SK-N-MC (cell line): ENCODE results near the gene ACOT12.
A peak's percentile ranks its signal among the peaks of the same experiment; 100 is the strongest.
"Not testable (repeated sequence)": the region's sequence is repeated elsewhere in the genome, so short reads cannot be mapped to it uniquely, and the experiment has no call there.

Experiments used
- DNase-seq: peaks from one replicate; pipeline ENCODE4 v3.0.0-alpha.2; 2011; ENCODE audit warnings: low read depth, low spot score
- H3K27ac ChIP-seq: fragments of 200-600 bp; sonication (generic); 2 replicates; pipeline ENCODE4 v1.5.1; 2016; ENCODE audit warnings: mixed run types
- H3K36me3 ChIP-seq: fragments of 200-600 bp; sonication (generic); 2 replicates; pipeline ENCODE4 v1.6.1; 2017; ENCODE audit warnings: antibody characterized with exemption, low read length, mixed read lengths; ENCODE audit not compliant: insufficient read depth
- H3K4me3 ChIP-seq: fragments of 200-600 bp; sonication (generic); 2 replicates; pipeline ENCODE4 v1.5.1; 2016
- H3K9ac ChIP-seq: fragments of 200-600 bp; sonication (generic); 2 replicates; pipeline ENCODE4 v1.8.0; 2017; ENCODE audit warnings: mixed run types, mixed read lengths; ENCODE audit not compliant: insufficient read length
- H3K9me3 ChIP-seq: fragments of 200-600 bp; sonication (generic); 2 replicates; pipeline ENCODE4 v1.6.1; 2017; ENCODE audit warnings: low read depth, mild to moderate bottlenecking, antibody characterized with exemption, low read length, moderate library complexity, mixed read lengths
- EZH2 ChIP-seq: fragments of 200-600 bp; sonication (generic); IDR thresholded peaks from one replicate; pipeline ENCODE4 v1.6.1; 2017; ENCODE audit warnings: antibody characterized with exemption
- FOXP2 ChIP-seq: optimal IDR thresholded peaks from 2 replicates; pipeline ENCODE3; 2011; ENCODE audit warnings: mild to moderate bottlenecking, moderate library complexity; ENCODE audit not compliant: insufficient read depth; ENCODE audit errors: extremely low read length, control extremely low read depth
- POLR2AphosphoS5 ChIP-seq: IDR thresholded peaks from 2 replicates; pipeline ENCODE4 v1.6.1; 2012; ENCODE audit warnings: mild to moderate bottlenecking, low read depth, low read length, borderline replicate concordance

The ACOT12 gene

GRCh38 chr5:81301271-81302015 lies 92.5 kb downstream of the ACOT12 start, which contains the start of gene ZCCHC9:
Gene ZCCHC9, plus strand, starts transcription at chr5:81301587. Its CDS starts 3,171 bp downstream, at chr5:81304758.
- Histone ChIP-seq H3K4me3 (peak within 1 kb of the TSS; percentile 94), H3K9me3 (no peaks in the 10 kb centered on the region), H3K27ac (peak within 1 kb of the TSS; percentile 67), H3K9ac (peak within 1 kb of the TSS; percentile 92), H3K36me3 (peaks cover 4% of the 10 kb centered on the region)
- DNase-seq: peak; percentile 79
- peak; percentile 97 for TF ChIP-seq POLR2AphosphoS5
- TF ChIP-seq EZH2: no peak
- TF ChIP-seq FOXP2: peak; percentile 85

GRCh38 chr5:81300921-81301270 lies 93.0 kb downstream of the ACOT12 start:
- no peak for DNase-seq
- H3K4me3 ChIP-seq: peak overlapping the region; percentile 94
- TF ChIP-seq EZH2: no peak
- TF ChIP-seq FOXP2: no peak
- TF ChIP-seq POLR2AphosphoS5: no peak

GRCh38 chr5:81297531-81297930 lies 96.4 kb downstream of the ACOT12 start:
- no peak for DNase-seq
- no peak for TF ChIP-seq EZH2
- no peak for TF ChIP-seq FOXP2
- TF ChIP-seq POLR2AphosphoS5: no peak
- Histone ChIP-seq H3K27ac (no peak overlapping the region), H3K4me3 (no peak overlapping the region), H3K9me3 (peaks cover 6% of the 10 kb centered on the region; the same call in 1 of the 2 replicates), H3K9ac (no peak overlapping the region), H3K36me3 (peaks cover 12% of the 10 kb centered on the region)

More at GRCh38 chr5:81300921-81301270, 93.0 kb downstream of the ACOT12 start:
- Histone ChIP-seq H3K9me3 (no peaks in the 10 kb centered on the region), H3K36me3 (peaks cover 4% of the 10 kb centered on the region), H3K9ac (peak overlapping the region; percentile 92), H3K27ac (peak overlapping the region; percentile 67)

GRCh38 chr5:81294021-81294420 lies 99.9 kb downstream of the ACOT12 start:
- H3K27ac ChIP-seq, H3K9ac ChIP-seq, DNase-seq, H3K4me3 ChIP-seq, H3K36me3 ChIP-seq, H3K9me3 ChIP-seq: not testable (repeated sequence)

GRCh38 chr5:81292130-81292529 lies 101.8 kb downstream of the ACOT12 start:
- DNase-seq: no peak

GRCh38 chr5:81290146-81290545 lies 103.8 kb downstream of the ACOT12 start:
- Histone ChIP-seq H3K4me3 (no peak overlapping the region), H3K9me3 (peaks cover 9% of the 10 kb centered on the region), H3K9ac (no peak overlapping the region), H3K36me3 (peaks cover 7% of the 10 kb centered on the region), H3K27ac (no peak overlapping the region)
- no peak for DNase-seq
- no peak for TF ChIP-seq EZH2

More at GRCh38 chr5:81292130-81292529, 101.8 kb downstream of the ACOT12 start:
- H3K9me3 ChIP-seq: peaks cover 9% of the 10 kb centered on the region
- no peak overlapping the region for H3K27ac ChIP-seq
- peaks cover 8% of the 10 kb centered on the region for H3K36me3 ChIP-seq
- H3K4me3 ChIP-seq: no peak overlapping the region
- no peak overlapping the region for H3K9ac ChIP-seq
- TF ChIP-seq FOXP2 (no peak), EZH2 (no peak), POLR2AphosphoS5 (no peak)

- no peak for DNase-seq
- H3K36me3 ChIP-seq: no peaks in the 10 kb centered on the region
- no peak overlapping the region for H3K4me3 ChIP-seq
- no peak overlapping the region for H3K9ac ChIP-seq
- TF ChIP-seq EZH2: no peak
- no peak for TF ChIP-seq POLR2AphosphoS5
- TF ChIP-seq FOXP2: no peak
- peaks cover 4% of the 10 kb centered on the region for H3K9me3 ChIP-seq
- no peak overlapping the region for H3K27ac ChIP-seq
Observed at GRCh38 chr5:81288021-81288433, 105.9 kb downstream of the ACOT12 start.

GRCh38 chr5:81286059-81286617 lies 107.8 kb downstream of the ACOT12 start:
- no peak for TF ChIP-seq FOXP2
- TF ChIP-seq EZH2: no peak
- TF ChIP-seq POLR2AphosphoS5: no peak
- no peak overlapping the region for H3K27ac ChIP-seq
- H3K9me3 ChIP-seq: peaks cover 3% of the 10 kb centered on the region; the same call in 1 of the 2 replicates
- no peak overlapping the region for H3K9ac ChIP-seq
- no peak overlapping the region for H3K4me3 ChIP-seq
- no peak for DNase-seq
- no peaks in the 10 kb centered on the region for H3K36me3 ChIP-seq

GRCh38 chr5:81283976-81284375 lies 110.0 kb downstream of the ACOT12 start:
- Histone ChIP-seq H3K9ac (no peak overlapping the region), H3K9me3 (no peaks in the 10 kb centered on the region), H3K36me3 (no peaks in the 10 kb centered on the region), H3K27ac (no peak overlapping the region), H3K4me3 (no peak overlapping the region)
- no peak for DNase-seq
- TF ChIP-seq FOXP2 (no peak), EZH2 (no peak), POLR2AphosphoS5 (no peak)
